ENCODE data around the gene KLHL11.

GRCh38 chr17:41891135-41892020 is 26.2 kb upstream of the KLHL11 start:
- TF ChIP-seq, protein P1, sequence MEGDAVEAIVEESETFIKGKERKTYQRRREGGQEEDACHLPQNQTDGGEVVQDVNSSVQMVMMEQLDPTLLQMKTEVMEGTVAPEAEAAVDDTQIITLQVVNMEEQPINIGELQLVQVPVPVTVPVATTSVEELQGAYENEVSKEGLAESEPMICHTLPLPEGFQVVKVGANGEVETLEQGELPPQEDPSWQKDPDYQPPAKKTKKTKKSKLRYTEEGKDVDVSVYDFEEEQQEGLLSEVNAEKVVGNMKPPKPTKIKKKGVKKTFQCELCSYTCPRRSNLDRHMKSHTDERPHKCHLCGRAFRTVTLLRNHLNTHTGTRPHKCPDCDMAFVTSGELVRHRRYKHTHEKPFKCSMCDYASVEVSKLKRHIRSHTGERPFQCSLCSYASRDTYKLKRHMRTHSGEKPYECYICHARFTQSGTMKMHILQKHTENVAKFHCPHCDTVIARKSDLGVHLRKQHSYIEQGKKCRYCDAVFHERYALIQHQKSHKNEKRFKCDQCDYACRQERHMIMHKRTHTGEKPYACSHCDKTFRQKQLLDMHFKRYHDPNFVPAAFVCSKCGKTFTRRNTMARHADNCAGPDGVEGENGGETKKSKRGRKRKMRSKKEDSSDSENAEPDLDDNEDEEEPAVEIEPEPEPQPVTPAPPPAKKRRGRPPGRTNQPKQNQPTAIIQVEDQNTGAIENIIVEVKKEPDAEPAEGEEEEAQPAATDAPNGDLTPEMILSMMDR (IDR thresholded peaks at IDR 0.05): no peak
- TF ChIP-seq POLR2A (IDR thresholded peaks at IDR 0.05): no peak
